ENCODE results near the gene ALPL.

ALPL gene

DNA sequence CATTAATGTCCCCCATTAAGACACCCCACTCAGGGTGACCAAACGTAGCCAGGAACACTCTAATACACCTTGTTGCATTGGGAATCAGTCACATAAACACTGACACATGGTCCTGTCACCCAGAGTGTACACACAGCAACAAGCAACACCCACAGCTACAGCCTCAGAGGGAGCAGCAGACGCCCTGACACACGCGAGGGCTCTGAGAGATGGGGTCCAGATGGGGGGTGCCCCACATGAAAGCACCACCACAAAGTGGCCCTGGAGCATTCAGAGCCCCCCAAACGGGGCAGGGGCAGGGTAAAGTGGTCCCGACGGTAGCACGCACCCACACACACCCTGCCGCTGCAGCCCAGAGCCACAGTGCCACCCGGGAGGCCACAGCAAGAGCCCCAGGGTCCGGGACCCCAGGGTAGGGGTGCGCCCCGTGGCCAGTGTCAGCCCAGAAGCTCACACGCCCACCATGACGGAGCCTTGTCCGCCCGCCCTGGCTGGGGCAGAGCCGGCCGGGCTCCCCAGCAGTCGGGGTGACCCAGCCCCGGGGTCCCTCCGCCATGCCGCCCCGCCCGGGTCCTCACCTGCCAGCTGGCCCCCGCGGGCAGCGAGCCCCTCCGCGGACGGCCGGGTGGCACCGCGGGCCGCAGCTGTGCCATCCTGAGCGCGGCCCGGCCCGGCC is 112.7 kb downstream of the ALPL start:
- no peak for DNase-seq

DNA sequence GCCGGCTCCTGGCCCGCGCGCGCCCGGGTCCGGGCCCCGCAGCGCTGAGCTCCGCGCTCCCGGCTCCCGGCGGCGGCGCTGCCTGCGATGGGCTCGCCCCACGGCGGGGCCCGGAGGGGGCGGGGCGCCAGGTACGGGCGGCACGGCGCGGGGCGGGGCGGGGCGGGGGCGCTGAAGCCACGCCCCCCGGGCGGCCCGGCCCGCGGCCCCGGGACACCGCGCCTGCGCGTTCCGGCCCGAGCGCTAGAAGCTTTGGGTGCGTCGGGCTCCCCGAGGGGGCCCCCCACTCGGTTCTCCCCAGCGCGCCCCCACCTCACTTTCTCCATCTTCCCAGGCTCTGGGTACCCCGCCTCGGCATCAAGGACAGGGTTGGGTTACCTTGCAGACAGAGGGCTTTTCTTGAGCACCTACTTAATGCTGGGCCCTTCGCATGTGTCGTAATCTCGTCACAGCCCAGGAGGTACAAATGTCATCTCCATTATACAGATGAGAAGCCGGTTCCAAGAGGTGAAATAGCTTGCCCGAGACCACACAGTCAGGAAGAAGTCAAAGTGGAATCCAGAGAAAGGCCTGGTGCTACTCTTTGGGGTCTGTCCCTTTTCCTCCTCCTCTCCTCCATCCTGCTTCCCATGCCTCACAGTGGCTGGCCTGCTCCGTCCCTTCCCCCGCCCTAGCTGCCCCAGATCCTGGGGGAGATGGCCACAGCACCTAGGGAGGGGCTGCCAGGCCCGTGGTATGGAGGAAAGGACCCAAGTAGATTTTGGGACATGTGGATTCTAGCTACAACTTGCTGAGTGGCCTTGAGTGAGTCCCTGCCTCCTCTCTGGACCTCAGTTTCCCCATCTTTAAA is 113.5 kb downstream of the ALPL start:
- DNase-seq, result no peak

- DNase-seq, result no peak
Observed at GRCh38 chr1:21623410-21623961, 114.3 kb downstream of the ALPL start.

- peak; percentile 26 for DNase-seq
Observed at GRCh38 chr1:21624571-21625389, 115.6 kb downstream of the ALPL start.

GRCh38 chr1:21625390-21626190 is 116.4 kb downstream of the ALPL start:
- no peak for DNase-seq

- peak; percentile 33 for DNase-seq
Observed at GRCh38 chr1:21626921-21627339, 117.7 kb downstream of the ALPL start.

All from EL (cell line).